B cell (primary cell): ENCODE data around the gene NPAS1.

ENCODE experiments used
- EZH2 ChIP-seq: IDR thresholded peaks from 2 replicates; pipeline ENCODE4 v1.6.1; 2012; ENCODE audit warnings: borderline replicate concordance, low read depth, mild to moderate bottlenecking, moderate library complexity, low read length; ENCODE audit not compliant: insufficient read depth, poor library complexity, severe bottlenecking
- TF ChIP-seq, protein P1 (sequence below): fragments of 200-600 bp; IDR thresholded peaks from one replicate; pipeline ENCODE4 v1.8.0; 2022; ENCODE audit warnings: antibody characterized with exemption, mild to moderate bottlenecking

- TF ChIP-seq, protein P1, sequence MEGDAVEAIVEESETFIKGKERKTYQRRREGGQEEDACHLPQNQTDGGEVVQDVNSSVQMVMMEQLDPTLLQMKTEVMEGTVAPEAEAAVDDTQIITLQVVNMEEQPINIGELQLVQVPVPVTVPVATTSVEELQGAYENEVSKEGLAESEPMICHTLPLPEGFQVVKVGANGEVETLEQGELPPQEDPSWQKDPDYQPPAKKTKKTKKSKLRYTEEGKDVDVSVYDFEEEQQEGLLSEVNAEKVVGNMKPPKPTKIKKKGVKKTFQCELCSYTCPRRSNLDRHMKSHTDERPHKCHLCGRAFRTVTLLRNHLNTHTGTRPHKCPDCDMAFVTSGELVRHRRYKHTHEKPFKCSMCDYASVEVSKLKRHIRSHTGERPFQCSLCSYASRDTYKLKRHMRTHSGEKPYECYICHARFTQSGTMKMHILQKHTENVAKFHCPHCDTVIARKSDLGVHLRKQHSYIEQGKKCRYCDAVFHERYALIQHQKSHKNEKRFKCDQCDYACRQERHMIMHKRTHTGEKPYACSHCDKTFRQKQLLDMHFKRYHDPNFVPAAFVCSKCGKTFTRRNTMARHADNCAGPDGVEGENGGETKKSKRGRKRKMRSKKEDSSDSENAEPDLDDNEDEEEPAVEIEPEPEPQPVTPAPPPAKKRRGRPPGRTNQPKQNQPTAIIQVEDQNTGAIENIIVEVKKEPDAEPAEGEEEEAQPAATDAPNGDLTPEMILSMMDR = no peak
- no peak for TF ChIP-seq EZH2
Observed at GRCh38 chr19:47024502-47024901, 4.9 kb downstream of the NPAS1 start.
